Fibroblast of skin of right biceps (primary cell): Measurements from ENCODE around the gene FLCN.
A peak's percentile ranks its signal among the peaks of the same experiment; 100 is the strongest.

Source experiments
- DNase-seq: peaks from one replicate; pipeline ENCODE4 v3.0.0-alpha.2; 2013

Gene FLCN

DNA sequence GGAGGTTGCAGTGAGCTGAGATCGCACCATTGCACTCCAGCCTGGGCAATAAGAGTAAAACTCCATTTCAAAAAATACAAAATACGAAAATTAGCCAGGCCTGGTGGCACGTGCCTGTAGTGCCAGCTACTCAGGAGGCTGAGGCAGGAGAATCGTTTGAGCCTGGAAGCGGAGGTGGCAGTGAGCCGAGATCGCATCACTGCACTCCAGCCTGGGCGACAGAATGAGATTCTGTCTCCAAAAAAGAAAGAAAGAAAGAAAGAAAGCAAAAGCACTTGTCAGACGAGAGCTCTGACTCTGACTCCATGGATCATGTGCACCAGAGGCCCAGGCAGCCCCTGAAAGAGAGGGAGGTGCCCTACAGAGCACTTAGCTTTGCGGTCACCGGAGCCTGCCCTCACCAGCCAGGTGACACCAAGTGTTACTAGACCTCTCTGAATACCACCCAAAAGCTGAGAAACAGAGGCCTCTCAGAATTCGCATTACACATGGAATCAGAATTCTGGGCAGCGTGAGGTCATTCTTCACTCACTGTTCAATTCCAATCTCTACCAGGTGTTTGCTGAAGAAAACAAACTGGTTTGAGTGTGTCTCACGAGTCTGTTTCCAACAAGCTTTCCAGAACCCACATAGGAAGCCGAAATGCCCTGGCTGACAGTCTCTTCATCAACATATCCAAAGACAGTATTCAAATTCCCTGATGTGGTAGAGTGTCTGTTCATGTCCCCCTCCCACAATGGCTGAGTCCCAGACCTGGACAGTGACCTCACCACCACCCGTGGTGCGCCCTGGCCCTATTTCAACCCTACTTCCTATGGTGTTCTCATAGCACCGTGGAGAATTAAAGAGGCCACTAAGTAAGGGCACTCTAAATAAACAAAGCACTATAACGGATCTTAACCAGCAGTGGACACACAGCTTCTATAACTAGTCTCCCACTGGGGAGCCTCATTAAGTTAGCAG is 1.5 kb downstream of the FLCN start:
- peak; percentile 15 for DNase-seq

- no peak for DNase-seq
These were observed 4.7 kb downstream of the FLCN start for GRCh38 chr17:17232303-17232621.

DNA sequence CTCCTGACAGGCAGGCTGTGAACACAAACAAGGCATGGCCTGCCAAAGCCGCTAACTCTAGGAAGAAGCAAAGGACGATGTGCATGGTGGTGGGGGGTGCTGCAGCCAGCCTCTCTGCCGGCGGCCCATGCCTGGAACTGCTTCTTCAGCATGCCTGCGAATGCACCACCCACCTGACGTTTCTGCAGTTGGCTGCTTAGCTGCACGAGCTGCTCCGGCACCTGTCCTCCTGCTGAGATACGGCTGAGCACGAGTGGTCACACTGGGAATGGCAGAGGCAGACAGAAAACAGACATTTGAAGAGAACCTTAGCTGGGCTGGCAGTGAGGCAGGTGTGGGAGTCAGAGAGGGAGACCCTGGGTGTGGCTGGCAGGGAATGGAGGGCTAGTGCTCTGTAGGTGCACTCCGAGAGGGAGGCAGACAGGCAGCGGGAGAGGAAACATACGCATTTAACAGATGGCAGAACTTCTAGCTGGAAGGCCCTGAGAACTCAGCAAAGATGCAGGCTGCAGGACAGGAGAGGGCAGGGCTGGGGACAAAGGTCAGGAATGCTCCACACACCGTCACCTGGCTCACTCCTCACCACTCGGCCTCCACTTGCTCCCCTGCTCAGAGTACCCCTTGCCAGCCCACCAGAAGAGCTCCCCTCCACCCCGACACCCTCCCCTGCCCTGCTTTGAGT is 5.2 kb downstream of the FLCN start:
- no peak for DNase-seq

DNA sequence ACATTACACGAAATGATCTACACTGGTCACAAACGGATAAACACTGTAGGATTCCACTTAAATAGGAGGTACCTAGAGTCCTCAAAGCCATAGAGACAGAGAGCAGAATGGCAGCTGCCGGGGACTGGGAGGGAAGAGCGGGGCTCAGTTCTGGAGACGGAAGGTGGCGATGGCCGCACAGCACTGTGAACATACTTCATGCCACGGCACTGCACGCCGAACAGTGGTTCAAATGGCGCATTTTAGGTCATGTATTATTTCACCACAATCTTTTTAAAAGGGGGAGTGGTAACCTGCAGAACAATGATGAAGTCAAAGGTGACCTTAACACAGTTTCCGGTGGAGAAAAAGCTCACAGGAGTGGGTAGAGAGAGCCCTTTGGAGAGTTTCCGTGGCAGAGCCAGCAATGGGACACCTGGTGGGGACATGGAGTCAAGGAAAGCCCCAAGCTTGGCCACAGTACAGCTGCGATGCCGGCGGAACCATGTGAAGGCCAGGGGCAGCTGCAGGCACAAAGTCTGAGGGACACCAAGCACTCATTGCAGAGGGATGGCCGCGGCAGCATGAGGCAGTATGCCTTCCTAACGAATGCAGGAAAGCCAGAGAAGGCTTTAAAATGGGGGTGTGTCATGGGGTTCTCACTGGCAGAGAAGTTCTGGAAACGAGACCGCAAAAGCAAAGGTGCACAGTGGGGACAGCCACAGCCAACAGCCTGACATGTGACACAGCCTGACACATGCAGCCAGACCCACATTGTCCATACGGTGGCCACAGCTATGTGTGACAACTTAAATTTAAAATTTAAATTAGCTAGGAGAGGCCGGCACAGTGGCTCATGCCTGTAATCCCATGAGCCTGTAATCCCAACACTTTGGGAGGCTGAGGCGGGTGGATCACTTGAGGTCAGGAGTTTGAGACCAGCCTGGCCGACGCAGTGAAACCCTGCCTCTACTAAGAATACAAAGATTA is 7.3 kb downstream of the FLCN start:
- no peak for DNase-seq

DNA sequence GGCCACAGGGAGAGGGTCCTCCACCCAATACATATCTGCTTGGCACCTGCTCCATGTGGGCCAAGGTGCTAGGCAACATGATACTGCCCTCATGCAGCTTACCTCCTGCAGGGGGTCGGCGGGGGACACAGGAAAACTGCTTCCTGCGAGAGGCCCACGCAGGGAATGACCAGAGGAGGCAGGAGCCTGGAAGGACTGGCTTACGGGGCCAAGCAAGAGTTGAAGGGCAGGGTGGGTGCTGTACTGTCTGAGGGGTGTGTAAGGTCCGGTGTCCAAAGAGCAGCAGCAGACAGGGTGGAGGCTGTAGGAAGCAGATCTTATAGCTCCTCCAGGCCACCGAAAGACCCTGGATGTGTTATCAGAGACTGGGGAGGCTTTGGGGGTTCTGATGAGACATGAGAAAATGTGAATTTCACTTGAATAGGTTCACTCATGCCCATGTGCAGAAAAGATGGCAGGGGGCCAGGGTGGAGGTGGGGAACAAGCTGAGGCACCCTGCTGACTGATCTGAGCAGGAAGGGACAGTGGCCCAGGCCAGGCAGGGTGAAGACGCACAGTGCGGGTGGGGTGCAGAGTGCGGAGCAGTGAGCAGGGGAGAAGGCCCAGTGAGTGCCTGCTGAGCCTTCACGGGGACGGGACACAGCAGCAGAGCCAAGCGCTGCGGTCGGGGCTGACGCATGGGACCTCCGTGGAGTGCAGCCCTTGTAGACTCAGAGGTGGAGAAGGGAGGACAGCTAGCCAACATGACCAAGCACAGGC is 8.3 kb downstream of the FLCN start:
- DNase-seq = no peak

DNA sequence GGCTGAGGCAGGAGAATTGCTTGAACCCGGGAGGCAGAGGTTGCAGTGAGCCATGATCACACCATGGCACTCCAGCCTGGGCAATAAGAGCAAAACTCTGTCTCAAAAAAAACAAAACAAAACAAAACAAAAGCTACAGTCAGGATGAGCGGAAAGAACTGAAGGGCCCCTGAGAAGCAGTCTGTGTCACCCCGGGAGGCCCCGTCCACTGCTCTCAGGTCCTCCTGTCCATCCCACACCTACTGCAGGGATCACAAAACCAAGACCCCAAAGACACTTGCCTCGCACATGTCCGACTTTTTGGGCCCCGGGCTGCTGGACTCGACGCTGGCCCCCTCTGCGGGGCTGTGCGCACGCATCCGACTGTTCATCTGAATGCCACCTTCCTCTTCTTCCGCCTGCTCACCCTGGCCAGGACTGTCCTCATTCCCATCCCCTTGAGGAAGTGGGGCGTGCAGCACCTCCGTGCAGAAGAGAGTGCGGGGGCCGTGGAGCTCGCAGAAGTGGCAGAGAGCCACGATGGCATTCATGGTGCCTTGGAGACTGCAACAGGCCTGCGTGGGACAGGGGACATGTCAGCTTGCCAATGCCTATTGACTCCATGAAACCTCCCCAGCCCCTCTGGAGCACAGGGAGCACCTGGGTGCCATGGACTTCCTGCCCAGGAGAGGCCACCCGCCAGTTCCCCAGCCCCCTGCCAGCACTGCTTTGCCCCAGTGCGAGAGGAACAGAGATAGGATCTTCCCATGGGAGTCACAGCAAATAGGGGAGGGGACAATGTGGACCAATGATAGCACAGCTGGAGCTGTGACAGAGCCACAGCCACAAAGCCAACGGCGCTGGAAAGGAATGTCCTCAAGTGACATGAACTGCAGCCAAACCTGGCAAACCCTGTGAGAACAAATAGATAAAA is 9.1 kb downstream of the FLCN start:
- DNase-seq = no peak

GRCh38 chr17:17226451-17227265 is 10.3 kb downstream of the FLCN start:
- no peak for DNase-seq

- no peak for DNase-seq
These were observed 11.1 kb downstream of the FLCN start for GRCh38 chr17:17225901-17226300.

DNA sequence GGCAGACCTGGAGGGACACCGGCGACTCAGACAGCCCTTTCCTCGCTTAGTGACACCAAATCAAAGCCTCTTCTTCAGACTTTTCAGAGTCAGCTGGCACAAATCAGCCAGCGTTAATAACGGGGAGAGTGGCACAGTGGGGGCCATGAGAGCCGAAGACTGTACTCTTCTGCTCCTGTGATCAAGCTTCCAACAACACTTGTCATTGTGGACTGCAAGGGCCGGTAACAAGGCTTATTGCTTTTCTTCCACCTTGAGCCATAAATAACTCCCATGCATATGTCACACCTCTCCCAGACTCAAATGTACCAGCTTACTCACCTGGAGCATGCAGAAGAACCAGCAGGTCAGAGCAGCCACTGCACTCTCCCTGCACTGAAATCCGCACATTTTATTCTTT is 12.8 kb downstream of the FLCN start:
- DNase-seq = no peak

GRCh38 chr17:17223736-17224135 is 13.2 kb downstream of the FLCN start:
- no peak for DNase-seq

GRCh38 chr17:17221329-17221728 is 15.6 kb downstream of the FLCN start:
- DNase-seq = no peak

GRCh38 chr17:17220529-17220928 is 16.4 kb downstream of the FLCN start:
- DNase-seq = no peak

DNA sequence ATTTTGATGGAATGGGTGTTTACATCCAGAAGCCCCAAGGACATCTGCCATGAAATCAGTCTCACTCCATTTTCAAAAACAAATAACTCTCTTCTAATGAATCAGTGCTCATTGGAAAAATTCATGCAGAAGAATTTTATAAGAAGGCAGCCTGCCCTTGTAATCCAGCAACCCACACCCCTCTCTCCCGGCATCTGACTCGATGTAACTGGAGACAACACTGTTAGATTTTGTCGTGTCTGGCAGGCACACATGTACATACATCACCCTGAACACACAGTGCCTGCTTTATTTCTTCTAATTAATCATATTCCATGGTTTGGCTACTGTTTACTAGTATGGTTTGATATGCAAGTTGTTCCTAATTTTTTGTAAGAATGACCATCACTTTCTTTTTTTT is 19.0 kb downstream of the FLCN start:
- no peak for DNase-seq

DNA sequence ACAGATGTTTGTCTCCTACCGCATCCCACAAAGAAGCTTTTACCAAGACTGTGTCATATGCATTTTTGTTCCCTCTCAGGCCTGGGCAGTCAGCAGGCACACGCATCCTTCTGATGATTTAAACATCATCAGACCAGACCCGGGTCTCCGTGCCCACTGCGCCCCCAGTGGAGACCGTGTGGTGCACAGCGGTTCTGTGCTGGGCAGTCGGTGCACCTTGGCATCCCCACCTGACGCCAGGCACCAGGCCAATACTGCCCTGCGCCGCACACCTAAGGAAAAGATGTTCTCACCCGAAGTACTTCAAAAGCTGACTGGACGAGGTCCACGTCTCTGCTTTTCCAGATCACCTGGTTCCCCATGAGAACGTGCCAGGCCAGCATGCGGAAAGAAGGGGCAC is 20.2 kb downstream of the FLCN start:
- DNase-seq = no peak

DNA sequence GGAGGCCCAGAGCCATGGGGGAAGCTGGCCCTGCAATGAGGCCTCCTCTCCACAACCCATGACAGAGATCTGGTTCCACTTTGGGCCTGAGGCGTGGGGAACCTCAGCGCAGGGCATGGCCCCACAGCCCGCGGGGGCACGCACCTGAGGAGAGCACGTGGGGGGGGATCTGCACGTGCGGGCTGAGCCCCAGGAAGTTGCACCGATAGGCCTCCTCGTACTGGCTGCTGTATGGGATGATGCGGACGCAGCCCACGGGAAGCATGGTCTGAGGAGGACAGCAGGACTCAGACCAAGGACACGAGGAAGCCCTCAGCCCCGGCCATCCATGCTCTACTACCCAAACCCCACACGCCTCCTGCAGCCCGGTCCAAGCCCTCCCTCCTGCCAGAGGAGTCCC is 20.7 kb downstream of the FLCN start:
- no peak for DNase-seq

GRCh38 chr17:17215575-17215974 is 21.4 kb downstream of the FLCN start:
- DNase-seq = no peak

DNA sequence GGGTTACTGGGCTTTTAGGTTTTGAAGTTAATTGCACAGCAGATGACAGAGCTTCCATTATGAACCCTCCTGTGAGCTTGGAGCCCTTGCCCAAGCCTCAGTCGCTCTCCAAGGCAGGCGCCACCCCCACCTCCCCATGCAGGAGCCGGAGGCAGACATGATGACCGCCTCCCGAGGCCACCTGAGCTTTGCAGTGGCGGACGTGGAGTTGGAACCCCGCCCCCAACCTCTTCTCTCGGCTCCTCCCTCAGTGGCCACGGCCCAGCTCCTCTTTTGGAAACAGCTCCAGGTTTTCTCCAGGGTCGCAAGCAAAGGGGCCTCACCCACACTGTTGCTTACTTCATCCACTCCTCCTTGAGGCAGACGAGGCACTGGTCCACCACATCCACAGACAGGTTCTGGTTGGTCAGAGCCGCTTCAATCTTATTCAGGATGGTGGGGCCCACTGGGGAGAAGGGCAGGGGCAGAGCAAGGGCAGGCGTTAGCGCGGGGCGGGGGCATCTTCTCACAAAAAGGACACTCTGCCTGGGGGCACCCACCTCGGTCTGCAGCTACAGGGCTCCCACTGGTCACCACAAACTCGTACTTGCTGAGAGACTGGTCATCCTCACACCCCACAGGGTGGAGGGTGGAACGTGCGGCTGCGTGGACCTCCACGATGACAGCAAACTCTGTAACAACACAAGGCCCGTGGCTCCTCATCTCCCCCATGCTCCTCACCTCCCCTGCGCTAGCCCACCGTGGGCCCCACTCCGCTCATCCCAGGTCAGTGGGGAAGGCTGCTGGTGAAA is 22.1 kb downstream of the FLCN start:
- no peak for DNase-seq

GRCh38 chr17:17213775-17214174 is 23.2 kb downstream of the FLCN start:
- DNase-seq = no peak

GRCh38 chr17:17207998-17208397 is 29.0 kb downstream of the FLCN start:
- DNase-seq = no peak

DNA sequence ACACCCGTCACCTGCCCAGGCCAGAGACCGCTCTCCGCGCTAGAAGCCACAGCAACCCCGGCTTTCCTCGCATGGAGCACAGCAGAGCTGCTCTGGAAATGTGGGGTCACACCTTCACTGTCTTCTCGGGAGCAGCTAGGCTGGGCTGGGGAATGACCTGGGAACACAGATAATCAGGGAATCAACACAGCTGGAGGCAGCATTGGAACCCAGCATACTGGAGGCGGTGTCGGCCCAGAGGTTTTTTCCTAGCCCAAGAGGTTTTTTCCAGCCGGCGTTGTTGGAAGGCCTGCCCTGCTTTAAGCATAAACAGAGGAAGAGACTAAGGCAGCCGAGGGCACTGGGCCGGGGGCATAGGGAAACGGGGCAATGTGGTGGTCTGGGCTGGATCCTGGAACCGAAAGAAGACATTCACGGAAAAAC is 30.0 kb downstream of the FLCN start:
- no peak for DNase-seq
